ENCODE results near the gene AMH.

AMH gene

GRCh38 chr19:2221250-2221831 lies 27.8 kb upstream of the AMH start:
- no peak for DNase-seq (ENCODE audit: low read depth in 2 of 2)

- DNase-seq (ENCODE audit: low read depth in 2 of 2) = no peak
Observed at GRCh38 chr19:2221918-2222317, 27.2 kb upstream of the AMH start.

- no peak for DNase-seq (ENCODE audit: low read depth in 2 of 2)
Observed at GRCh38 chr19:2223391-2223790, 25.7 kb upstream of the AMH start.

- no peak for DNase-seq (ENCODE audit: low read depth in 2 of 2)
Observed at GRCh38 chr19:2223959-2224358, 25.2 kb upstream of the AMH start.

GRCh38 chr19:2224754-2225349 lies 24.3 kb upstream of the AMH start:
- DNase-seq (ENCODE audit: low read depth in 2 of 2) = no peak

GRCh38 chr19:2225415-2226050 lies 23.6 kb upstream of the AMH start:
- DNase-seq (ENCODE audit: low read depth in 2 of 2) = no peak

- DNase-seq (ENCODE audit: low read depth in 2 of 2) = no peak
Observed at GRCh38 chr19:2226051-2226839, 22.9 kb upstream of the AMH start.

GRCh38 chr19:2226840-2227360 lies 22.2 kb upstream of the AMH start:
- no peak for DNase-seq (ENCODE audit: low read depth in 2 of 2)

- no peak for DNase-seq (ENCODE audit: low read depth in 2 of 2)
Observed at GRCh38 chr19:2227415-2228156, 21.5 kb upstream of the AMH start.

GRCh38 chr19:2228157-2229030 lies 20.7 kb upstream of the AMH start:
- no peak for DNase-seq (ENCODE audit: low read depth in 2 of 2)

- DNase-seq (ENCODE audit: low read depth in 2 of 2) = no peak
Observed at GRCh38 chr19:2229103-2230032, 19.8 kb upstream of the AMH start.

GRCh38 chr19:2230033-2230531 lies 19.0 kb upstream of the AMH start:
- DNase-seq (ENCODE audit: low read depth in 2 of 2) = no peak

- DNase-seq (ENCODE audit: low read depth in 2 of 2) = no peak
Observed at GRCh38 chr19:2230807-2231533, 18.2 kb upstream of the AMH start.

GRCh38 chr19:2231621-2232221 lies 17.4 kb upstream of the AMH start:
- no peak for DNase-seq (ENCODE audit: low read depth in 2 of 2)

- no peak for DNase-seq (ENCODE audit: low read depth in 2 of 2)
Observed at GRCh38 chr19:2232286-2233151, 16.6 kb upstream of the AMH start.

- DNase-seq (ENCODE audit: low read depth in 2 of 2) = no peak
Observed at GRCh38 chr19:2233601-2234280, 15.4 kb upstream of the AMH start.

GRCh38 chr19:2234996-2235380 lies 14.1 kb upstream of the AMH start:
- no peak for DNase-seq (ENCODE audit: low read depth in 2 of 2)
